Mucosa of descending colon (tissue), 3 donors: ENCODE data around the gene ANKRD13D. TPM values are rescaled to one million over a fixed set of nuclear protein-coding genes. Genes with fewer than 3 reads are reported as not detected.

ENCODE experiments used
- ATAC-seq: fragments of 200-7000 bp; cut with Tn5 transposase; one replicate; pipeline ENCODE4 v1.9.1; 2020; ENCODE audit warnings: mild to moderate bottlenecking, moderate library complexity
- DNase-seq, 3 donors: peaks; one replicate each; pipeline ENCODE4 v3.0.0-alpha.2; 2020
- H3K36me3 ChIP-seq: fragments of 200-600 bp; one replicate; pipeline ENCODE4 v1.8.0; 2021; ENCODE audit warnings: low read depth, mild to moderate bottlenecking
- H3K4me1 ChIP-seq: fragments of 200-600 bp; one replicate; pipeline ENCODE4 v1.8.0; 2021; ENCODE audit warnings: low read depth, mild to moderate bottlenecking
- H3K4me3 ChIP-seq: fragments of 200-600 bp; one replicate; pipeline ENCODE4 v1.8.0; 2021; ENCODE audit warnings: mild to moderate bottlenecking
- H3K9me3 ChIP-seq: fragments of 200-600 bp; one replicate; pipeline ENCODE4 v1.8.0; 2021; ENCODE audit warnings: mild to moderate bottlenecking
- intact Hi-C, 2 donors: fragments of 100-400 bp; cut with DNase I in 1 of 2; cut with micrococcal nuclease in 1 of 2; formaldehyde crosslinking; loops; one replicate each; pipeline versions ENCODE4 v1.11.0 to v1.11.1; 2022; cut with DNase I, micrococcal nuclease
- total RNA-seq, 3 donors: library from RNA; stranded (reverse); fragmentation: NEBNext Ultra II Directional in 2 of 3; extraction: Animal tissue kit (Norgen Biotek cat#: 25700) in 2 of 3; gene quantifications; one replicate each; pipeline versions ENCODE4 v1.2.1 to v1.2.4, GENCODE V29; 2021 to 2023
- TF ChIP-seq, protein P1 (sequence below): fragments of 200-600 bp; IDR thresholded peaks from one replicate; pipeline ENCODE4 v1.8.0; 2022; ENCODE audit warnings: antibody characterized with exemption, mild to moderate bottlenecking
- donor health status: DM: no; HTN: no; CAD: no; lungs with moderate emphysema.
- donor health status: DM: no; HTN: no; CAD: no.
- donor health status: DM: no; HTN: yes; CAD: no.

The ANKRD13D gene
- total RNA-seq, 3 donors from 2014 or later: 20.0 to 46.3 (median 26.7) TPM

GRCh38 chr11:67272327-67273259 is 16.5 kb upstream of the ANKRD13D start:
- no peaks in the 10 kb centered on the region for H3K9me3 ChIP-seq
- TF ChIP-seq, protein P1, sequence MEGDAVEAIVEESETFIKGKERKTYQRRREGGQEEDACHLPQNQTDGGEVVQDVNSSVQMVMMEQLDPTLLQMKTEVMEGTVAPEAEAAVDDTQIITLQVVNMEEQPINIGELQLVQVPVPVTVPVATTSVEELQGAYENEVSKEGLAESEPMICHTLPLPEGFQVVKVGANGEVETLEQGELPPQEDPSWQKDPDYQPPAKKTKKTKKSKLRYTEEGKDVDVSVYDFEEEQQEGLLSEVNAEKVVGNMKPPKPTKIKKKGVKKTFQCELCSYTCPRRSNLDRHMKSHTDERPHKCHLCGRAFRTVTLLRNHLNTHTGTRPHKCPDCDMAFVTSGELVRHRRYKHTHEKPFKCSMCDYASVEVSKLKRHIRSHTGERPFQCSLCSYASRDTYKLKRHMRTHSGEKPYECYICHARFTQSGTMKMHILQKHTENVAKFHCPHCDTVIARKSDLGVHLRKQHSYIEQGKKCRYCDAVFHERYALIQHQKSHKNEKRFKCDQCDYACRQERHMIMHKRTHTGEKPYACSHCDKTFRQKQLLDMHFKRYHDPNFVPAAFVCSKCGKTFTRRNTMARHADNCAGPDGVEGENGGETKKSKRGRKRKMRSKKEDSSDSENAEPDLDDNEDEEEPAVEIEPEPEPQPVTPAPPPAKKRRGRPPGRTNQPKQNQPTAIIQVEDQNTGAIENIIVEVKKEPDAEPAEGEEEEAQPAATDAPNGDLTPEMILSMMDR: no peak
- intact Hi-C loops: no loop called here
- ATAC-seq (no peak), DNase-seq (peak in 1 of 3 donors; percentile 67)
- peaks cover 93% of the 10 kb centered on the region for H3K4me1 ChIP-seq
- no peak overlapping the region for H3K4me3 ChIP-seq
- H3K36me3 ChIP-seq: no peaks in the 10 kb centered on the region

DNA sequence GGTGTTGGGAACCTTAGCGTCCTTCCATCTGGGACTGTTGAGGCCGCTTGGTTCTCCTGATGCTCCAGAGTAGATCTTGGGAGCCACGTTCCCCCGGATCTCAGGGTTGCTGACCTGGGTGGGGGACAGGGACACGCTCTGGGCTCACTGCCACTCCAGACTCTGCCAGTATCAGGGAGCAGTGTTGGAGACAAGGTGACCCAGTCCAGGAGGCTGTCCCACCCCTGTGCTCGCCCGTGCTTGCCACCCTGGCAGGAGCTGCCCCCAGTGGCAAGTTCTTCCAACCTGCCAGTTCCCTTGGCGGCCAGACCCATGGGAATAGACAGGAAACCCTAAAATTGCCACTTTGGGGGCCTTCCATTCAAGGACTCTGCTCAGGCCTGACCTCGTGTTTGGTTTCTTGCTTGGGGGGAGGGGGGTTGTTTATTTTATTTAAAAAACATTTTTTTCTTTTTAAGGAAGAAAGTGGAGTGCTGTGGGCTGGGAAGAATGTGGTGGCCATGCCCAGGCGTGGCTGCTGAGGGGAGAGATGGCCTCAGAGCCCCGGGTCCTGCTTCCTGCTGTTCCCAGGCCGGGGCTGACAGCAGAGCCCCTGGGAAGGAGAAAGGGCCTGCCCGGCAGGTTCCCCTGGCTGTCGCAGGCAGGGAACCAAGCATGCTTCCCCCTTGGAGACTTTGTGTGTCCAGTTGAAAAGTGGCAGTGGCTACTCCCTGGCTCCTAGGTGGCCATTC is 15.7 kb upstream of the ANKRD13D start:
- no peaks in the 10 kb centered on the region for H3K36me3 ChIP-seq

DNA sequence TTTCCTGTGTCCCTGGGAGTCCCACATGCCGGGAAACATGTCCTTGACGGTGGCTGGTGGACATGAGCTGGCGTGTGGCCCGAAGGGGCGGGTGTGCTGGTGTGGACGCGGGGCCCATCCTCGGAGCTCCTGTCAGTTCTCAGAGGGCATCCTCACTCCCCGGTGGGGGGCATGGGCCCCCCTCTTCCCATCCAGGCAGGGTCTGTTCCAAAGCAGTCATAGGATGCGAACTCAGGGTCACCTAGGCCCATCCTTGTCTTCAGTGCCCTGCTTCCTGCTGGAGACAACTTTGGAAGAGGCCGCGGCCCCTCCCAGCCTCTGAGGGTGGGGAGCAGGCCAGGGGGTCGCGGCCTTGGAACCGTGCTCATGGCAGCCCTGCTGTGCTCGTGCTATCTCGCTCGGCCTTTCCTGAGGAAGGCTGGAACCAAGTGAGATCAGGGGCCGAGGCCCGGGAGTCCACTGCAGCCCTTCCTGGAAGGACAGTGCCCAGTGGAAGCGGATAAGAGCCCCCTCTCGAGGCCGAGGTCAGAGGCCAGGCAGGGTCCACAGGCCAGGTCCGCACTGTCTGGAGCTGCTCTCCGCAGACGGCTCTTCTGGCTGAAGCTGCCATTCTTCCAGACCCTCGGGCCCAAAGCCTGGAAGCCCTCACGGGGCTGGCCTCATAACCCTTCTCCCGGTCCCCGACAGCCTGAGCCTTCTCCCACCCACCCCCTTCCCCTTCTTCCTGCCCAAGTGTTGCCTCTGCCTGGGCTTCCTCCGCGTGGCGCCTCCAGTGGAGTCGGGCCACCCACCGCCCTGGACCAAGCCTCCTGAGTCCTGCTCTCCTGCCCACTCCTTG is 14.1 kb upstream of the ANKRD13D start:
- H3K4me3 ChIP-seq: no peak overlapping the region

More for the DNA sequence above, 15.7 kb upstream of the ANKRD13D start:
- intact Hi-C loops: no loop called here
- DNase-seq (peak in 1 of 3 donors; percentile 57), ATAC-seq (no peak)
- H3K9me3 ChIP-seq: no peaks in the 10 kb centered on the region
- peaks cover 93% of the 10 kb centered on the region for H3K4me1 ChIP-seq
- TF ChIP-seq, protein P1: no peak
- H3K4me3 ChIP-seq: no peak overlapping the region

DNA sequence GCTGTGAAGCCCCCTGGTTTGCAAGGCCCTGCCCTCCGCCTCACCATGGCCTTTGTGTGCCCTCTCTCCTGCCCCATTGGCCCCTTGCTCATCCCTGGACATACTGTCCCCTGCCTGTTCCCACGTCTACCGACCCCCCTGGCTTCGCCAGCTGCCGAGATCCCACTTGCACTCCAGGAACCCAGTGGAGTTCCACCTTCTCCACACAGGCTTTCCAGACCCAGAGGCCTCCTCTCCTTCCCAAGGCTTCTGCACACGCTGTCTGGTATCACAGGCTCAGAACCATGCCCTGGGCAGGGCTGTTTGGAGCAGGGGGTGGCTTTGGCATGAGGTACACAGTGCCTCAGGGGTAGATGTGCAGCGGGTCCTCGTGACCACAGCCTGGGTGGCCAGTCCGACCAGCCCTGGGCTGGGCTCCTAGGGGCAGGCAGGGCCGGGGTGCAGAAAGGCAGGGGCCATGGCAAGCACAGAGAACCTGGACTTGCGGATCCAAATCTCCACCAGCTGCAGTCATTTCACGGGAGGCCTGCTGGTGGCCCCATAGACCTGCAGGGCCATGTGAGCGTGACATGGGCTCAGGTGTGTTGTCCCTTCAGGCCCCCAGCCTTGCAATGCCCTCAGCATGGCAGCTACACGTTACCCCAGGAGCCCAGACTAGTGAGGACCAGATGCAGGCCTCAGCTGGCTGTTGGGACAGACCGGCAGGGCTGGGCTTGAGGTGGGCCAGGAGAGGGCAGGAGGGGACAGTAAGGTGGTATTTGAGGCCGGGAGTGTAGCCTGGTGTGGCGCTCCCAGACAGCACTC is 13.3 kb upstream of the ANKRD13D start:
- TF ChIP-seq, protein P1: no peak
- intact Hi-C loops: no loop called here
- Histone ChIP-seq H3K4me3 (no peak overlapping the region), H3K4me1 (peaks cover 70% of the 10 kb centered on the region), H3K36me3 (peaks cover 3% of the 10 kb centered on the region), H3K9me3 (no peaks in the 10 kb centered on the region)
- ATAC-seq: no peak
- DNase-seq: peak in 2 of 3 donors; percentile 30 to 55

More for the DNA sequence above, 14.1 kb upstream of the ANKRD13D start:
- Histone ChIP-seq H3K4me1 (peaks cover 78% of the 10 kb centered on the region), H3K9me3 (no peaks in the 10 kb centered on the region), H3K36me3 (peaks cover 3% of the 10 kb centered on the region)
- TF ChIP-seq, protein P1: no peak
- no peak for ATAC-seq
- DNase-seq: peak in 2 of 3 donors; percentile 31 to 70
- intact Hi-C loops: no loop called here
